Stimulated activated CD8-positive, alpha-beta memory T cell treated with anti-CD3 and anti-CD28 coated beads, Interleukin-15, amount 100 ng/mL, for 1 hour (primary cell): Measurements from ENCODE around the gene POLE4.

Experiments used
- DNase-seq: peaks from one replicate; pipeline ENCODE4 v3.0.0-alpha.2; 2020; ENCODE audit warnings: low read depth

Gene POLE4

GRCh38 chr2:74939919-74940812 is 18.3 kb upstream of the POLE4 start:
- no peak for DNase-seq

GRCh38 chr2:74941284-74941683 is 17.2 kb upstream of the POLE4 start:
- DNase-seq = no peak

GRCh38 chr2:74942263-74942662 is 16.2 kb upstream of the POLE4 start:
- no peak for DNase-seq

GRCh38 chr2:74944987-74945787 is 13.3 kb upstream of the POLE4 start:
- no peak for DNase-seq

- no peak for DNase-seq
Observed at GRCh38 chr2:74945788-74946331, 12.6 kb upstream of the POLE4 start.

- no peak for DNase-seq
Observed at GRCh38 chr2:74947703-74948102, 10.7 kb upstream of the POLE4 start.

- no peak for DNase-seq
Observed at GRCh38 chr2:74948779-74949178, 9.7 kb upstream of the POLE4 start.

- DNase-seq = no peak
Observed at GRCh38 chr2:74951211-74951754, 7.2 kb upstream of the POLE4 start.

GRCh38 chr2:74952575-74952974 is 5.9 kb upstream of the POLE4 start:
- no peak for DNase-seq

GRCh38 chr2:74953796-74954499 is 4.5 kb upstream of the POLE4 start:
- no peak for DNase-seq

GRCh38 chr2:74954500-74954874 is 4.0 kb upstream of the POLE4 start:
- no peak for DNase-seq

GRCh38 chr2:74957886-74958273 is 563 bp upstream of the POLE4 start:
- no peak for DNase-seq

GRCh38 chr2:74959106-74959751 is 786 bp downstream of the POLE4 start:
- DNase-seq = no peak

GRCh38 chr2:74966887-74967286 is 8.4 kb downstream of the POLE4 start:
- no peak for DNase-seq

GRCh38 chr2:74975016-74975415 is 16.6 kb downstream of the POLE4 start:
- no peak for DNase-seq

- DNase-seq = no peak
Observed at GRCh38 chr2:74979844-74980243, 21.4 kb downstream of the POLE4 start.

GRCh38 chr2:74982577-74982976 is 24.1 kb downstream of the POLE4 start:
- no peak for DNase-seq

- no peak for DNase-seq
Observed at GRCh38 chr2:74983631-74984392, 25.4 kb downstream of the POLE4 start.

- no peak for DNase-seq
Observed at GRCh38 chr2:74984947-74985637, 26.6 kb downstream of the POLE4 start.

- DNase-seq = no peak
Observed at GRCh38 chr2:74985978-74986609, 27.7 kb downstream of the POLE4 start.
